ENCODE data around the gene PIK3CD.

DNA sequence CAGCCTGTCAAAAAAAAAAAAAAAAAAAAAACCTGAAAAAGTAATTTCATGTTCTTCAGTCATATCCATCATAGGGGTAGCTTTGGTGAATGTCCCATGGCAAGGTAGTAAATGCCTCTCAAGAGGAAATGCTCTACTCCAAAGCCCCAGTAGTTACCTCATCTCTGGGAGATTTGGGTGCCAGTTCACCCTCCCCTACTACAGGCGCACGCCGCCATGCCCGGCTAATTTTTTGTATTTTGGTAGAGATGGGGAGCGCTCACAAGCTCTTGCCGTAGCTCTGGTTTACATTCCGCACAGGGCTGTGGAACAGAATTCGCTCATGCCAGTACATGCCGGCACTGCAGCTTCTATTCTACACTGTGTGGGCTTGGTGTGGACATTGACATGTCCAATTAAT, 13.7 kb downstream of the PIK3CD start:
- TF ChIP-seq CTCF (IDR thresholded peaks at IDR 0.05; ENCODE audit: poor library complexity, severe bottlenecking) (no peak), EP300 (conservative IDR thresholded peaks at IDR 0.05; ENCODE audit: poor library complexity, severe bottlenecking) (no peak)
